ENCODE data around the gene PTPRN2. TPM values are rescaled to one million over a fixed set of nuclear protein-coding genes. Genes with fewer than 3 reads are reported as not detected.
A peak's percentile ranks its signal among the peaks of the same experiment; 100 is the strongest.
"Not testable (repeated sequence)": the region's sequence is repeated elsewhere in the genome, so short reads cannot be mapped to it uniquely, and the experiment has no call there.

PTPRN2 gene
- total RNA-seq, 2 donors from 2014 or later, result 30.3 to 40.7 TPM

DNA sequence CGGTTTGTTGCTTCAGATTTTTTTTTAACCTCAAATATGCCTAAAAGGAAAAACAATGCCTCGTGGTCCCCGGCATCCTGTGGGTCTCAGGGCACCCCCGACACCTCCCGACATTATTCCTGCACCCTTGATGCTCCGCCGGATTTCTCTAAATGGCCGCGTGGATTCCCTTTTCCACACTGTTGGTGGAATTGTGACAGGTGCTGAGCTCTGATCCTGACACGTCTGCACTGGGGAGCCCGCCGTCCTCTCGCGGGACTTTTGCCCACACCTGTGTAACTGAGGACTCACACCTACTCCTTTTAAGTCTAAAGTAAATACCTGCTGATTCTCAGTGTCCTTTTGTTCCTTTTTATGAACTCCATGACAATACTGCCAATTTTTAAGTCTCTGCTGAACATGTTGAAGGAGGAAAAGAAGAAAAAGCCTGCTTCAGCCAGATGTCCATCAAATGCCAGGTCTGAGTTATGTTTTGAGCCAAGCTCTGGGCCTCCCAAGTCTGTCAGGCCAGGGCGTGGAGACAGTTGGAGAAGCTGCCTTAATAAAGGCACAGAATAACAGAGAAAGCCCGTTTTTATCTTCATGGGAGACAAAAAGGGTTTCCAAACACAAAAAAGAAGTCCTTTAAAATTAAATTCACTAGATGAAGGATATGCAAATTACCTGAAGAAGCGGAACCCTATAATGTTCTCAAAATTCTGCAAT is 682.6 kb downstream of the PTPRN2 start:
- ATAC-seq (no peak), DNase-seq (no peak)
- intact Hi-C loops (cut with DNase I, micrococcal nuclease), result no loop called here

DNA sequence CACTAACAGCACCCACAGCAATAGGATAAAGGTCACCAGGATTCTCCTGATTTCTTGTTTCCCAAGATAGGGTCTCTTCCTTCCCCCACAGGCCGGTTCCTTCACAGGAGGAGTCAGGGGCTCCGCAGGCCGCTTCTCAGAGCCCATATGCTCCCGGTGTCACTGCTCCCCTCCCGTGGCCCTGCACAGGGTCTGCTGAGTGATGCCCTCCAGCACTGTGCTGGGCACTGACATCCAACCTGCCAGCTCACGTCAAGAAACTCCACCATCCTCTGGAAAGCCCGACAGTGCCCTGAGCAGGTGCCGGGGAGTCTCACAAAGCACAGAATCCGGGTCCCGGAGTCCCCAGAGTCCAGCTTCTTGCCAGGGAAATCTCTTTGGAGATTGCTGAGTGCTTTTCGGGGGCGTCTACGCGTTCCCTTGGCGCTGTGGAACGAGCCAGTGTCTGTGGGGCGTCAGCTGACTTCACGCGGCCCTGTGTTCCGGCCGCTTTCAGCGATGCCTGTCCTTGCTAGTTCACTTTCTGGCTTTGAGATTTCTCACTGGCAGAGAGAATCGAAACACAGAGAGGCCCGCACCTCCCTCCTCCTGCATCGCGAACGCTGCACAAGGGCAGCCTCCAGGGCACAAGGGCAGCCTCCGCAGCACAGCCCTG is 683.3 kb downstream of the PTPRN2 start:
- ATAC-seq, result no peak
- DNase-seq, result no peak
- intact Hi-C loops (cut with DNase I, micrococcal nuclease), result no loop called here

DNA sequence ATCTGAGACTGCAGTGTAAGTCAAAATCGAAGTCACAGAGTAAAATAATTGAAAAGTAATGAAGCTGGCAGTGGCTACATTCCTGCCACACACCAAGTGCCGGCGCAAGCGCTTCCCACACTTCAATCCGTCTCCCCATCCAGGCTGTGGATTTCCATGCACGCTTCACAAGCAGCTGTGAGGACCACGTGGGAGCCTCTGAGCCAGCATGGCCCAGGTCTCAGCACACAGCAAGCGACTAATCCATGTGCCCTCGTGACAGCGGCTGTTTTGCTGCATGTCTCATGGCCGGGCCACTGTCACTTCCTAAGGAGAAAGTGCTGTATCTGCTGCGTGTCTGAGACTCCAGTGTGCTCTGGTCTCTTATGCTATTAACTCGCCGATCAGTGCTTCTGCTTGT is 683.9 kb downstream of the PTPRN2 start:
- no peak for DNase-seq
- intact Hi-C loops (cut with DNase I, micrococcal nuclease), result no loop called here

DNA sequence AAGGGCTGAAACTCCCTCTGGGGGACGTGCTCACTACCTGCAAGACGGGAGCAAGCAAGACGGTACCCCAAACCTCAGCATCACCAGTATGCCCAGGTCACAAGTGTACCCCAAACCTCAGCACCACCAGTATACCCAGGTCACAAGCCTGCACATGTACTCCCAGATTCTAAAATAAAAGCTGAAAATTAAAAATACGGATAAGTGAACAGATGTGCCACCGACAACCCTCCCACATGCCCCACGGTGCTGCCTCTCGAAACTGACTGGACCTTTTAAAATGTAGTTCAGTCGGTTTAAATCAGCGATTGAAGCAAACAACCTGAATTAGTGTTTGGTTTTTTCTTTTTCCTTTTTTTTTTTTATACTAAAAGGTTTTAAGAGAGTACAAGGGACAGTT is 684.3 kb downstream of the PTPRN2 start:
- intact Hi-C loops (cut with DNase I, micrococcal nuclease), result no loop called here

More for the DNA sequence above, 683.9 kb downstream of the PTPRN2 start:
- ATAC-seq, result no peak

DNA sequence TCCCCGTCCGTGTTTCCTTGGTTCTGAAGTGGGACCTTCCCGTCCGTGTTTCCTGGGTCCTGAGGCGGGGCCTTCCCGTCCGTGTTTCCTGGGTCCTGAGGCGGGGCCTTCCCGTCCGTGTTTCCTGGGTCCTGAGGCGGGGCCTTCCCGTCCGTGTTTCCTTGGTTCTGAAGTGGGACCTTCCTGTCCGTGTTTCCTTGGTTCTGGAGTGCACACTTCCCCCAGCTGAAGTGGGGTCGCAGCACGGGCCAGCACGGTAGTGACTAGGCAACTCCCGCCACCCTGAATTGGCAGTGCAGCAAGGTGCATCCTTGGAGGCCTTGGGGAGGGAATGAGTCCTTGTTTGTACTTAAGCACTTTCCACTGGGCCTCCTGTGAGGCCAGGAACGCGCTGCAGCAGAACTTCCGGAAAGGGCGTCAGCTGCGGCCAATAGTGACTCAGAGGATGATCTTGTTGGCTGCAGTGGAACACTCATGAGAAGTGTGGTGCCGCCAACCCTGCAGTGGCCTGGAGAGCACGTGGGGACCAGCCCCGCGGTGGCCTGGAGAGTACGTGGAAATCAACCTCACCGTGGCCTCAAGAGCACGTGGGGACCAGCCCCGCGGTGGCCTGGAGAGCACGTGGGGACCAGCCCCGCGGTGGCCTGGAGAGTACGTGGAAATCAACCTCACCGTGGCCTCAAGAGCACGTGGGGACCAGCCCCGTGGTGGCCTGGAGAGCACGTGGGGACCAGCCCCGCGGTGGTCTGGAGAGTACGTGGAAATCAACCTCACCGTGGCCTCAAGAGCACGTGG is 685.6 kb downstream of the PTPRN2 start:
- ATAC-seq; intact Hi-C loops (cut with DNase I, micrococcal nuclease); DNase-seq: not testable (repeated sequence)

More for the DNA sequence above, 684.3 kb downstream of the PTPRN2 start:
- no peak for DNase-seq
- no peak for ATAC-seq

DNA sequence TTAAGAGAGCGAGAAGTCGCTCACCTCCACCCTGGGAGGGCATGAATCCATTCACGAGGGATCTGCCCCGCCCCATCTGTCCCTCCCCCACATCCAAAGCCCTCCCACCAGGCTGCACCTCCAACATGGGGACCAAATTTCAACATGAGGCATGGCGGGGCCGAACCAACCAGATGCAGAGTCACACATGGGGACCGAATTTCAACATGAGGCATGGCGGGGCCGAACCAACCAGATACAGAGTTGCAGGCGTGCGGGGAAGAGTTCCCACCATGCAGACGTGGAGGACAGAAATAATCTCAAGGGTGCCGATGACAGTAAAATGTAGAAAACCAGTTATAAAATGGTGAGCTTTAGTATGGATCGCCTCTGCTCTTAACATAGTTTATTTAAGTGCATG is 686.5 kb downstream of the PTPRN2 start:
- DNase-seq (no peak), ATAC-seq (no peak)
- intact Hi-C loops (cut with DNase I, micrococcal nuclease), result no loop called here

DNA sequence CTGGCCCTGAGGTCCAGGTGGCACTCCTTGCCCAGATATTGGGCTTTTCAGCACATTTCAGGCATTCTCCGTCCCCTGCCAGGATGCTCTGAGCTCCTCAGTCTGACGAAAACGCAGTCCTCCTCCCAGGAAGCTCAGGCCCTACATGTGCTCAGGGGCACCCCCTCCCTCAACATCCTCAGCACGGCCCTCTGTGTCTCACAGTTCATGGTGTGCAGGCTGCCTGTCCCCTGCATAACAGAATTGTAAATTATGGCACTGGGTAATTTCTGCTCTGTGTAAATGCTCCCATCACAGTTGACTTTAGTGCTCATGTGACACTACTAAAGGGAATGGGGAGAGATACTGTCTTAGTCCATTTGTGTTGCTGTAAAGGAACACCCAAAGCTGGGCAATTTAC is 687.1 kb downstream of the PTPRN2 start:
- DNase-seq (no peak), ATAC-seq (no peak)
- intact Hi-C loops (cut with DNase I, micrococcal nuclease), result no loop called here

DNA sequence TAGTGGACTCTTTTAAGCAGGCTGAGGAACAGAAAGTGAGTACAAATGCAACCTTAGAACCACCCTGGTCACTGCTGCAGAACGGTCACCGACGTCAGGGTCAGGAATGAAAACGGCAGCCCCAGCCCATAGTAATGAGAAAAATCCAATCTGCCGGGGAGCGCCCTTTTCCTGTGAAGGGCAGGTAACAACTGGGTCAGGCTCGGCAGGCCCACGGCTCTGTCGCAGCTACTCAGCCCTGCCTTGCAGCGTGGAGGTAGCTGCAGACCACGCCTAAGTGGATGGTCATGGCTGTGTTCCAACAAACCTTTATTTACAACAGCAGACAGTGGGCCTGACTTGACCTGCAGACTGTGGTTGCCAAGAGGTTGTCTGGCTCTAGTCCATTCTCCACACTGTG is 687.6 kb downstream of the PTPRN2 start:
- peak; percentile 37 for ATAC-seq
- no peak for DNase-seq
- intact Hi-C loops (cut with DNase I, micrococcal nuclease), result no loop called here

DNA sequence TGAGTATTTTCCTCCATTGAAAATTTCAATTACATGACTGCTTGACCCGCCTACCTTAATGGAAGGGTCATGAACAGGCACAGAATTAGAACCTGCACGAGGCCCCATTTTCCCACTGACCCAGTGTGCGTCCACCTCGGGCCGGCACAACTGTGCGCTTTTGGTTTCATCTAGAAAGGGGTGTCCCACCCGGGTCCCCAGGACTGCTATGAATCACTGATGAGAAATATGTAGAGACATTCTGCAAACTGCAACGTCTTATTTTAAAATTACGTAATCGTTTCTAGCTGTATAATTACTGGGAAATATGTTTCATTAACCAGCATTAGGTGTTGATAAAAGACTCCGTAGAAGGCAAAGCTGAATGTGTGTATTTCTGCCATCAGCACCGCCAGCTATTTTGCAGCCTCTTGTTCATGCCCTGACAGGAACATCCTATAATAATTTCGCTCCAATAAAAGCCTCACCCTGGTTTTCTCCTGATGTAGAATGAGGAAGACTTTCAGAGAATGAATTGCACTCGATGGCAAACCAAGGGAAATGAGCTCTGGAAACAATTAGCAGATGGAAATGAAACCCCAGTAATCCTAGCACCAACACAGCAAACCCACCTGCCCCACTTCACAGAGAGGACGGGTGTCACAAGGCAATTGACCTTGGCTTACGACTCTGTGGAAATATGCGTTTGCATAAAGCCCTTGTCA is 688.7 kb downstream of the PTPRN2 start:
- ATAC-seq (no peak), DNase-seq (no peak)
- intact Hi-C loops (cut with DNase I, micrococcal nuclease), result no loop called here

DNA sequence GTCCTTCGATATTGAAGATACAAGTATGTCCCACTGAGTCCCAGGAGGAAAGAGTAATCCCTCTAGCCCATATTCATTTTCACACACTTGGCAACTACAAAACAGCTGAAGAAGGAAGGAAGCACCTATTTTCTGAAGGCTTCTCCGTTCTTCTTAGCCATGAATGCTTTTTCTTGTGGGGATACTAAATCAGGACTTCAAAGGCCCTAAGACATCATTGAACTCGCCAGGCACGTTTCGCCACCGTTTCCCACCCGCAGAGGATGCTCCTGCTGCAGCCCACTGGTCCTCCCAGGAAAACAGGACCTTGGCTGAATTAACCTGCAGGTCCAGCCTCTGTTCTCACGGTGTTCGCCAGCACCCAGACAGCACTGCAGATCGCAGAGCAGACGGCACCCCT is 689.4 kb downstream of the PTPRN2 start:
- ATAC-seq (no peak), DNase-seq (no peak)
- intact Hi-C loops (cut with DNase I, micrococcal nuclease), result no loop called here

DNA sequence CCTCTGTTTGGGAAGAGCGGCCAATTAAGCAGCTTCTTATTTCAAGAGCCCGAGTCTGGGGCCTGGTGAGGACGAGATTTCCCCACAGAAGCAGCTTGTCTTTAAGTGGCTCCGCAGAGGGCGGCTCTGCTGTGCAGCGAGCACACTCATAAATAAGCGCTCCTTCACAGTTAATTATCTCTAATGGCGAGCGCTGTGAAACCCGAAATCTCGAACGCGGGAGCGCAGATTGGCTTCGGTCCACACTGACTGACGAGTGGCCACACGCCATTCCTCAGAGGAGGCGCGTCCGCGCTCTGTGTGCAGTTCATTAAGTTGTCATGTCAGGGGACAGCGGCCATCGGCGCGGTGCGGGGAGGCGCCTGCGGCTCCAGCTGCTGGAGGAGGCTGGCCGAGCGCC is 689.9 kb downstream of the PTPRN2 start:
- intact Hi-C loops (cut with DNase I, micrococcal nuclease), result no loop called here
- DNase-seq (no peak), ATAC-seq (no peak)

DNA sequence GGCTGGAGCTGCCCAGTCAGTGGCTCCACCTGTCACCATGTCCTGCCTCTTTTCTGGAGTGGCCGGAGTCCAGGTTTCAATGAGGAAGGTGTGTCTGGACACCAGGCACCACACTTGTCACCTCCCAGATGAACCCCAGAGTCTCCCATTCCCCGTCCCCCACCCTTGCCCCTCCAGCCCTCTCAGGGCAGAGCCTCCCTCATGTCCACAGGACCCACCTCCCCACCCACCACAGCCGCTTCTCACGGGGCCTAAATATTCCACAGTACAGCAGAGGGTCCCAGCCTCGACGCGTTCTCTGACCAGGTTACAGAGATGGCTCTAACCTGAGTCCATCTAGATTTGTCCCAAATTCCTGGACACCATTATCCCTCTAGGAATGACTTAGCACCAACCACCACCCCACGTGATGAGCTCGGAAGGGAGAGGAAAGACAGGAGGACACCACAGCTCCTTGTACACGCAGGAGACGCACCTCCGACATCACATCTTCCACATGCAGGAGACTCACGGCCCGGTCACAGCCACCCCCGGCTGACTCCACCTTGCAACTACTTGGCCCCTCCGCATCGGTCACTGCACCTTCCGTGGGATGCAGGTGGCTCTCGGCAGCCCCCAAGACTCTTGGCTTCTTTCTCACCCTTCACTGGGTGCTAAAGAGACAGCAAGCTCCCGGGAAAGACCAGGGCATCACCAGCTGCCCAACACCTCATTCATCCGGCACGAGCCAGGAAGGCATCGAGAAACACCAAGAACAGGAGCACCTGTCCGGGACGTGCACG is 690.7 kb downstream of the PTPRN2 start:
- DNase-seq (no peak), ATAC-seq (no peak)
- intact Hi-C loops (cut with DNase I, micrococcal nuclease), result no loop called here

DNA sequence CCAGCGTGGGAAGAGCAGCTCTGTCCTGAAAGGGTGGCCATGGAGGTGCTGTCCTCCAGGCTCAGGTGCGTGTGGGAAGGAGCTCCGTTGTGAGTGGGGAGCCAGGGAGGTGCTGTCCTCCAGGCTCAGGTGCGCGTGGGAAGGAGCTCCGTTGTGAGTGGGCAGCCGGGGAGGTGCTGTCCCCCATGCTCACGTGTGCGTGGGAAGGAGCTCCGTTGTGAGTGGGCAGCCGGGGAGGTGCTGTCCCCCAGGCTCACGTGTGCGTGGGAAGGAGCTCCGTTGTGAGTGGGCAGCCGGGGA is 691.3 kb downstream of the PTPRN2 start:
- intact Hi-C loops (cut with DNase I, micrococcal nuclease); DNase-seq; ATAC-seq: not testable (repeated sequence)

DNA sequence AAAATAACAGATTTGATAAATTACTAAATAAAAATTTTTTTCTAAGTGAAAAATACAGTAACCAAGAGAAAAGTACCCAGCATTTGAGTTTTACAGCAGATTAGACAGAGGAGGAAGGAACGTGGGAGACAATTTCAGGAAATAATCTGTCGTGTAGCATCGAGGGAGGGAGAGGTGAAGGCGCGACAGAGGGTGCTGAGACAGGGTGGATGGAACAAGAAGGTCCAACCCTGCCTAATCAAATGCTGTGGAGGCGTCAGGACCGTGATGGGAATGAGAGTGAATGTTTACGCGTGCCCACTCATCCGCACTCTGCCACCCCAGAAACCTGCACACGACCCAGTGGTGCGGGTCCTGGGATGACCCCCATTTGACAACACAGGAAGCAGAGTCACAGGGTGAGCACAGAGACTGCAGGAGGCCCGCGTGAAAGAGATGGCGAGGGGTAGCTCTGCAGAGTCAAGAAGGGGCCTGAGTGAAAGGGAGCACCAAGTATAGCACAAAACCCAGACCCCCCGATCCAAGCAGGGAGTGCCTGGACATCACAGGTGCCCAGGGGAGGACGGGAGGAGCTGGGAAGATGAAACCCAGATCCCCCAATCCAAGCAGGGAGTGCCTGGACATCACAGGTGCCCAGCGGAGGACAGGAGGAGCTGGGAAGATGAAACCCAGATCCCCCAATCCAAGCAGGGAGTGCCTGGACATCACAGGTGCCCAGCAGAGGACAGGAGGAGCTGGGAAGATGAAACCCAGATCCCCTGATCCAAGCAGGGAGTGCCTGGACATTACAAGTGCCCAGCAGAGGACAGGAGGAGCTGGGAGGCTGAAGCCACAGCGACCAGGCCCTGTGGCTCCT is 691.9 kb downstream of the PTPRN2 start:
- intact Hi-C loops (cut with DNase I, micrococcal nuclease), result no loop called here
- DNase-seq (no peak), ATAC-seq (no peak)

DNA sequence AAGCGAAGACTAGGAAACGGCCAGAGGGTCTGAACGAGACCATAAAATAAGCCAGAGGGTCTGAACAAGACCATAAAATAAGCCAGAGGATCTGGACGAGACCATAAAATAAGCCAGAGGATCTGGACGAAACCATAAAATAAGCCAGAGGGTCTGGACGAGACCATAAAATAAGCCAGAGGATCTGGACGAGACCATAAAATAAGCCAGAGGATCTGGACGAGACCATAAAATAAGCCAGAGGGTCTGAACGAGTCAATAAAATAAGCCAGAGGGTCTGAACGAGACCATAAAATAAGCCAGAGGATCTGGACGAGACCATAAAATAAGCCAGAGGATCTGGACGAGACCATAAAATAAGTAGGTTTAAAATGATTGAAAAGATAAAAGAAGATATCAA is 692.5 kb downstream of the PTPRN2 start:
- DNase-seq; ATAC-seq; intact Hi-C loops (cut with DNase I, micrococcal nuclease): not testable (repeated sequence)

DNA sequence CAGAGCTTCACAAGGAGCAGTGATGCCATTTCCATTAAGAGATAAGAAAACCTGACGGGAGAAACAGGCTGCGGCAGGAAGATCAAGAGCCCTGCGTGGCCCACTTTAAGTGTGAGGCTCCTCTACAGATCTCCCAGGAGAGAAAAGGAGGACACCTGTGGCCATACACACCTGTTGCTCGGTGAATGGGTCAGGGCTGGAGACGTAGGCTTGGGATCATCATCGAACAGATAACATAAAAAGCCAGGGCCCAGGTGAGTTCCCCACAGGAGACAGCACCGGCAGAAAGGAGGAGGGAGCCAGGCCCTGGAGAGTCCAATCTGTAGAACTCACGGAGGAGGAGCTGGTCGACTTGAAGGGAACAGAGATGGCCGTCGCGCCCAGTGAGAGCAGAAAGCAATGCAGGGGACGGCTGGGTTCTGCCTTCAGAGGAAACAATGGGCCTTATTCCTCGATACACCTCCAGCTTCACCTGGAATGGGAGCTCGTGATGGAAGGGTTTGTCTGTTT is 694.0 kb downstream of the PTPRN2 start:
- intact Hi-C loops (cut with DNase I, micrococcal nuclease), result no loop called here
- ATAC-seq (no peak), DNase-seq (no peak)

DNA sequence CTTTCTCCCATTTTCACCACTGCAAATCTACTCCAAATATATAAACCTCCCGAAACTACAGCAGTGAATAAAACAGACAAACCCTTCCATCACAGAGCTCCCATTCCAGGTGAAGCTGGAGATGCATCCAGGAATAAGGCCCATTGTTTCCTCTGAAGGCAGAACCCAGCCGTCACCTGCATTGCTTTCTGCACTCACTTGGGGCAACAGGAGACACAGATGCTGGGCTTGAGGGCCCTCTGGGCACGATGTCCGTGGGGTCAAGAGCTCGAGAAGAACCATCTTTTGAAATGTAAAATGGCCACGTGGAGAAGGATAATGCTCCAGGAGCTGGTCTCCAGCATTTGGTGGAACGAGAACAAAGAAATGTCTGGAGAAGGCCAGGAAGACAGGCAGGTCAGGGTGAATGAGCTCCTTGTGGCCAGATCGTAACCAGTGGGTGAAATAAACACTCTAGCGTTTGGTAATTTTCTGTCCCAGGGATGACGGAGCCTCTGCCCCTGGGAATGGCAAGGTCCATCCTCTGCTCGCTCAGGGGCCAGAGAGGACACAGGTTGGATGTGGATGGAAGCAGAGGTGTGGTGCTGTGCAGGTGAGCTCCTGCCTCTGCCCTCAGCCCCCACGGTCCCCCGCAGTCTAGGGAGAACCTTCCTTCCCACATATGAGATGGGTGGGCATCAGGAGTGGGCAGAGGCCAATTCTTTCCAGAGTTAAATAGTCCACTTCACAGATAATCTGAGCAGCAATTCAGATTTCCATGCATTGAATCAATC is 694.7 kb downstream of the PTPRN2 start:
- intact Hi-C loops (cut with DNase I, micrococcal nuclease), result no loop called here

More for the DNA sequence above, 694.7 kb downstream of the PTPRN2 start:
- no peak for ATAC-seq
- DNase-seq, result no peak
